ENCODE results near the gene C6orf136. TPM values are rescaled to one million over a fixed set of nuclear protein-coding genes. Genes with fewer than 3 reads are reported as not detected.

The C6orf136 gene
- total and polyA plus RNA-seq, 9 of the 15 experiments (the other 6 are each of a cell fraction or from before 2014, with no cell fraction given): 14.1 to 63.1 (median 18.4) TPM

DNA sequence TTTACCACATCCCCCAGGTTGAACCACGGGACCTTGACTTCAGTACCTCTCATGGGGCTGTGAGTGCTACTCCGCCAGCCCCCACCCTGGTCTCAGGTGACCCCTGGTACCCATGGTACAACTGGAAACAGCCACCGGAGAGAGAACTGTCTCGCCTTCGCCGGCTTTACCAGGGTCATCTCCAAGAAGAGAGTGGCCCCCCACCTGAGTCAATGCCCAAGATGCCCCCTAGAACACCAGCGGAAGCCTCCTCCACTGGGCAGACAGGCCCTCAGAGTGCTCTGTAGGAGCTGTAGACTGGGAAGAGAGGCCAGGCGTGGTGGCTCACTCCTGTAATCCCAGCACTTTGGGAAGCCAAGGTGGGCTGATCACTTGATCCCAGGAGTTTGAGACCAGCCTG, 21.4 kb upstream of the C6orf136 start:
- no peaks in the 10 kb centered on the region for H3K9me1 ChIP-seq (ENCODE audit: control insufficient read depth, insufficient read depth, low read length)
- H3K9ac ChIP-seq (ENCODE audit: insufficient read depth in 1 of 2, low read depth in 2 of 2, low read length in 2 of 2): no peak overlapping the region
- no peak for DNase-seq (ENCODE audit: extremely low read depth in 1 of 4, low spot score in 3 of 4)
- ATAC-seq: no peak
- peaks cover 3% of the 10 kb centered on the region; the same call in 2 of the 3 replicates for H3K79me2 ChIP-seq (ENCODE audit: control insufficient read depth, insufficient read depth, low read length)
- H3K9me3 ChIP-seq (replicated peaks; ENCODE audit: control insufficient read depth, insufficient read depth, low read depth, low read length): no peaks in the 10 kb centered on the region
- no peak overlapping the region for H3K27ac ChIP-seq (ENCODE audit: extremely low read depth, low read depth, low read length)
- POLR2A ChIA-PET: interaction anchor here (0.7 to 2.2 kb wide), 5 partner anchors 8 to 1188 kb away, joined by 3 to 13 read pairs (median 4); partner anchors contain the start of gene PPP1R10
- no peaks in the 10 kb centered on the region for H4K20me1 ChIP-seq (replicated peaks; ENCODE audit: control insufficient read depth, insufficient read depth, low read length)
- H3K4me1 ChIP-seq (replicated peaks in 1 of 2; ENCODE audit: control insufficient read depth in 2 of 2, insufficient read depth in 2 of 2, low read length in 2 of 2): peaks cover 0 to 8% of the 10 kb centered on the region in 2 experiments; a peak in 1 of 5 replicates
- H3K36me3 ChIP-seq (ENCODE audit: control insufficient read depth, insufficient read depth, low read length): peaks cover 75% of the 10 kb centered on the region
- H3K4me2 ChIP-seq (ENCODE audit: insufficient read depth, low read length): no peak overlapping the region
- BruUV-seq (replicated peaks): no TSS peak
- in situ Hi-C loops (cut with MboI) (no loop called here), intact Hi-C loops (cut with micrococcal nuclease) (no loop called here)
- CTCF ChIA-PET (ENCODE audit: low intra/inter-chr PET ratio): no interaction called here
- no peak for TF ChIP-seq CBX8 (IDR thresholded peaks at IDR 0.05; ENCODE audit: borderline replicate concordance, extremely low read depth, low read depth, low read length, poor library complexity, severe bottlenecking)
- no peak for TF ChIP-seq ZNF589 (CRISPR knock-in tag; IDR thresholded peaks at IDR 0.05; ENCODE audit: low read depth)
- TF ChIP-seq, protein P1, sequence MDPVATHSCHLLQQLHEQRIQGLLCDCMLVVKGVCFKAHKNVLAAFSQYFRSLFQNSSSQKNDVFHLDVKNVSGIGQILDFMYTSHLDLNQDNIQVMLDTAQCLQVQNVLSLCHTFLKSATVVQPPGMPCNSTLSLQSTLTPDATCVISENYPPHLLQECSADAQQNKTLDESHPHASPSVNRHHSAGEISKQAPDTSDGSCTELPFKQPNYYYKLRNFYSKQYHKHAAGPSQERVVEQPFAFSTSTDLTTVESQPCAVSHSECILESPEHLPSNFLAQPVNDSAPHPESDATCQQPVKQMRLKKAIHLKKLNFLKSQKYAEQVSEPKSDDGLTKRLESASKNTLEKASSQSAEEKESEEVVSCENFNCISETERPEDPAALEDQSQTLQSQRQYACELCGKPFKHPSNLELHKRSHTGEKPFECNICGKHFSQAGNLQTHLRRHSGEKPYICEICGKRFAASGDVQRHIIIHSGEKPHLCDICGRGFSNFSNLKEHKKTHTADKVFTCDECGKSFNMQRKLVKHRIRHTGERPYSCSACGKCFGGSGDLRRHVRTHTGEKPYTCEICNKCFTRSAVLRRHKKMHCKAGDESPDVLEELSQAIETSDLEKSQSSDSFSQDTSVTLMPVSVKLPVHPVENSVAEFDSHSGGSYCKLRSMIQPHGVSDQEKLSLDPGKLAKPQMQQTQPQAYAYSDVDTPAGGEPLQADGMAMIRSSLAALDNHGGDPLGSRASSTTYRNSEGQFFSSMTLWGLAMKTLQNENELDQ (CRISPR knock-in tag; IDR thresholded peaks at IDR 0.05; ENCODE audit: borderline replicate concordance): no peak
- no peak for TF ChIP-seq ZNF668 (CRISPR knock-in tag; IDR thresholded peaks at IDR 0.05)
- TF ChIP-seq ZNF263 (CRISPR knock-in tag; IDR thresholded peaks at IDR 0.05; ENCODE audit: borderline replicate concordance): no peak
- TF ChIP-seq HMGN3 (IDR thresholded peaks at IDR 0.05; ENCODE audit: borderline replicate concordance, extremely low read depth, insufficient read length, low read depth, low read length): no peak
- TF ChIP-seq FOXJ3 (CRISPR knock-in tag; IDR thresholded peaks at IDR 0.05): no peak
- no peak for TF ChIP-seq ZNF76 (CRISPR knock-in tag; IDR thresholded peaks at IDR 0.05; ENCODE audit: borderline replicate concordance)
- TF ChIP-seq, protein P2, sequence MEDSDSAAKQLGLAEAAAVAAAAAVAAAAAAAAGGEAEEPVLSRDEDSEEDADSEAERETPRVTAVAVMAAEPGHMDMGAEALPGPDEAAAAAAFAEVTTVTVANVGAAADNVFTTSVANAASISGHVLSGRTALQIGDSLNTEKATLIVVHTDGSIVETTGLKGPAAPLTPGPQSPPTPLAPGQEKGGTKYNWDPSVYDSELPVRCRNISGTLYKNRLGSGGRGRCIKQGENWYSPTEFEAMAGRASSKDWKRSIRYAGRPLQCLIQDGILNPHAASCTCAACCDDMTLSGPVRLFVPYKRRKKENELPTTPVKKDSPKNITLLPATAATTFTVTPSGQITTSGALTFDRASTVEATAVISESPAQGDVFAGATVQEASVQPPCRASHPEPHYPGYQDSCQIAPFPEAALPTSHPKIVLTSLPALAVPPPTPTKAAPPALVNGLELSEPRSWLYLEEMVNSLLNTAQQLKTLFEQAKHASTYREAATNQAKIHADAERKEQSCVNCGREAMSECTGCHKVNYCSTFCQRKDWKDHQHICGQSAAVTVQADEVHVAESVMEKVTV (CRISPR knock-in tag; IDR thresholded peaks at IDR 0.05): no peak
- TF ChIP-seq, protein P3, sequence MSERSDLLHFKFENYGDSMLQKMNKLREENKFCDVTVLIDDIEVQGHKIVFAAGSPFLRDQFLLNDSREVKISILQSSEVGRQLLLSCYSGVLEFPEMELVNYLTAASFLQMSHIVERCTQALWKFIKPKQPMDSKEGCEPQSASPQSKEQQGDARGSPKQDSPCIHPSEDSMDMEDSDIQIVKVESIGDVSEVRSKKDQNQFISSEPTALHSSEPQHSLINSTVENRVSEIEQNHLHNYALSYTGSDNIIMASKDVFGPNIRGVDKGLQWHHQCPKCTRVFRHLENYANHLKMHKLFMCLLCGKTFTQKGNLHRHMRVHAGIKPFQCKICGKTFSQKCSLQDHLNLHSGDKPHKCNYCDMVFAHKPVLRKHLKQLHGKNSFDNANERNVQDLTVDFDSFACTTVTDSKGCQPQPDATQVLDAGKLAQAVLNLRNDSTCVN (CRISPR knock-in tag; IDR thresholded peaks at IDR 0.05): no peak
- TF ChIP-seq, protein P4, sequence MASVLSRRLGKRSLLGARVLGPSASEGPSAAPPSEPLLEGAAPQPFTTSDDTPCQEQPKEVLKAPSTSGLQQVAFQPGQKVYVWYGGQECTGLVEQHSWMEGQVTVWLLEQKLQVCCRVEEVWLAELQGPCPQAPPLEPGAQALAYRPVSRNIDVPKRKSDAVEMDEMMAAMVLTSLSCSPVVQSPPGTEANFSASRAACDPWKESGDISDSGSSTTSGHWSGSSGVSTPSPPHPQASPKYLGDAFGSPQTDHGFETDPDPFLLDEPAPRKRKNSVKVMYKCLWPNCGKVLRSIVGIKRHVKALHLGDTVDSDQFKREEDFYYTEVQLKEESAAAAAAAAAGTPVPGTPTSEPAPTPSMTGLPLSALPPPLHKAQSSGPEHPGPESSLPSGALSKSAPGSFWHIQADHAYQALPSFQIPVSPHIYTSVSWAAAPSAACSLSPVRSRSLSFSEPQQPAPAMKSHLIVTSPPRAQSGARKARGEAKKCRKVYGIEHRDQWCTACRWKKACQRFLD (CRISPR knock-in tag; IDR thresholded peaks at IDR 0.05): no peak
- TF ChIP-seq KHSRP (IDR thresholded peaks at IDR 0.05): no peak
- TF ChIP-seq RBM34 (IDR thresholded peaks at IDR 0.05; ENCODE audit: borderline replicate concordance, insufficient read depth, low read length): no peak
- no peak for TF ChIP-seq MAFG (tag; conservative IDR thresholded peaks at IDR 0.05)
- no peak for TF ChIP-seq PURB (CRISPR knock-in tag; IDR thresholded peaks at IDR 0.05; ENCODE audit: low read depth)
- FAIRE-seq: no peak
- 97% methylated on average over 8 of the region's 8 CpGs for WGBS (ENCODE audit: insufficient coverage, low coverage, missing lambda C conversion rate)
- H3K27me3 ChIP-seq (ENCODE audit: control insufficient read depth in 2 of 2, insufficient read depth in 2 of 2, low read length in 2 of 2): no peaks in the 10 kb centered on the region
- H2AFZ ChIP-seq (ENCODE audit: low read depth, low read length): no peak overlapping the region
- no peak overlapping the region for H3K4me3 ChIP-seq

Measured in K562 (cell line).